Endothelial cell of umbilical vein (primary cell): Measurements from ENCODE around the gene TRAF1.

Source experiments
- EZH2 ChIP-seq: IDR thresholded peaks from 2 replicates; pipeline ENCODE4 v1.6.1; 2012; ENCODE audit warnings: borderline replicate concordance, low read depth, mild to moderate bottlenecking, moderate library complexity, low read length, inconsistent platforms; ENCODE audit not compliant: severe bottlenecking
- MAX ChIP-seq: IDR thresholded peaks from 2 replicates; pipeline ENCODE4 v1.6.1; 2011; ENCODE audit not compliant: insufficient read depth, insufficient read length
- MYC ChIP-seq: IDR thresholded peaks from one replicate; pipeline ENCODE4 v1.6.1; 2011; ENCODE audit warnings: mild to moderate bottlenecking, low read depth, low read length
- POLR2A ChIP-seq: IDR thresholded peaks from 2 replicates; pipeline ENCODE4 v1.6.1; 2012; ENCODE audit warnings: low read depth, mild to moderate bottlenecking, control low read depth, low read length

GRCh38 chr9:120926397-120926928 lies at the start of gene TRAF1:
- no peak for TF ChIP-seq MAX
- TF ChIP-seq MYC: no peak
- no peak for TF ChIP-seq EZH2
- no peak for TF ChIP-seq POLR2A
